Activated CD4-positive, alpha-beta T cell treated with anti-CD3 and anti-CD28 coated beads, Interleukin-2, amount 50 U/mL, for 16 hours (primary cell): ENCODE results near the gene ZNF648.
"Not testable (repeated sequence)": the region's sequence is repeated elsewhere in the genome, so short reads cannot be mapped to it uniquely, and the experiment has no call there.

Experiments used
- DNase-seq: peaks from one replicate; pipeline ENCODE4 v3.0.0-alpha.2; 2020

ZNF648 gene

GRCh38 chr1:182069028-182069466, 7.5 kb upstream of the ZNF648 start:
- peak; percentile 43 for DNase-seq

- no peak for DNase-seq
Observed at GRCh38 chr1:182066934-182067333, 5.4 kb upstream of the ZNF648 start.

DNA sequence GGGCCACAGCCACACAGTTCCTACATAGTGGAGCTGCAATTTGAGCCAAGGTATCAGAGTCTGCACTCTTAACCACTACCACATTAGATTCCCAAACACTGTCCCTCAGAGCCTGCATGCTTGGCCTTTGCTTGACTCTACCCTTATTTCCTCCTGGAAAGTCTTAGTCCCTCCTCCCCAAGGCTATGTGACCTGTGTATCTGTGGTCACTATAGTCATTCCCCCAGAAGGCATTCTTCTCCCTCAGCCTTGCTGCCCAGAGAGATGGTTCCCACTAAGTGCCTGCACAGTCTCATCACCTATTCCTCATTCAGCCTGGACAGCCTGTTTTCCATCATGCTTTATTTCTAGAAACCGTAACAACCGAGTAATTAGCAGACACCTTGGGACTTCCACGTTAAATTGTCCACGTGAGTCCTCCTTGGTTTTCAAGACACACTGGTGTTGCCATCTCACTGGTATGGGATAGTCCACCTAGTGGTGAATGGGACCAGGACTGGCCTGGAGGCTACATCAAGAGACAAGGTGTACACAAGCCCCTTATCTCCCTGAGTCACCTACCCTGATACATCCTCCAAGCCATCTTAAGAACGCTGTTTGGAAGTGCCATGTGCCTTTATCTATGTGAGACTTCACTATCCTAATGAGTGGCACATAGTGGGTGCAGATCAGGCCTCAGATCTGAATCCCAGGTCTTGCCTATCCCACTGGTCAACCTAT, 3.8 kb upstream of the ZNF648 start:
- no peak for DNase-seq

- no peak for DNase-seq
Observed at GRCh38 chr1:182064611-182065010, 3.1 kb upstream of the ZNF648 start.

GRCh38 chr1:182062223-182062622, 711 bp upstream of the ZNF648 start:
- DNase-seq = no peak

GRCh38 chr1:182060877-182061276, 635 bp downstream of the ZNF648 start:
- no peak for DNase-seq

GRCh38 chr1:182059936-182060335, 1.6 kb downstream of the ZNF648 start:
- DNase-seq = no peak

- no peak for DNase-seq
Observed at GRCh38 chr1:182056601-182057366, 4.7 kb downstream of the ZNF648 start.

DNA sequence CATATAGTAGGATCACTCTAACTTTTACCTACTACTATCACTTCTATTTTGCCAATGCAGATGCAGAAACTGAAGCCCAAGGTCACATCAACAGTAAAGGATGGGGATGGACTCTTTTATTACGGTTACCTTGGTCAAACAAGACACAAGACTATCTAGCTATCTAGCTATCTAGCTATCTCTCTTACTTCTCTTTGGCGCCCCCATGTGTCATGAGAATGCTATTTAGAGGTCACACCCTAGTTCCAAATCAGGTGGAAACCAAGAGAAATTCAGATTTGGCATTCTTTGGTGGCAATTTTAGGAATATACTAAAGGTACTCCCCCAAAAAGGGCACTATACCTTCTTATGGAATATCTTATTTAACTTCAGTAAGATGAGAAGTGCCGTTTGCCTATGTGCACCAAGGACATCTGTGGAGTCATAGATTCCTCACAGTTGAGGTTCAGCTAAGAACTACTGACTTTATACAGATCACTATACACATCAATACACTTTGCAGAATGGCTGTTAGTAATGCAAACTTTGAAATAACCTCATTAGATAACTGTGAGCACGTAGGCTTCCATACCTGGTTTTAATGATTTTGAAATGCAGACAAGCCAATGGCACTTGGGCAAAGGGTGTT, 6.7 kb downstream of the ZNF648 start:
- peak; percentile 53 for DNase-seq

GRCh38 chr1:182052355-182052754, 9.2 kb downstream of the ZNF648 start:
- no peak for DNase-seq

GRCh38 chr1:182051938-182052337, 9.6 kb downstream of the ZNF648 start:
- peak; percentile 3 for DNase-seq

- DNase-seq = no peak
Observed at GRCh38 chr1:182050481-182051448, 10.7 kb downstream of the ZNF648 start.

DNA sequence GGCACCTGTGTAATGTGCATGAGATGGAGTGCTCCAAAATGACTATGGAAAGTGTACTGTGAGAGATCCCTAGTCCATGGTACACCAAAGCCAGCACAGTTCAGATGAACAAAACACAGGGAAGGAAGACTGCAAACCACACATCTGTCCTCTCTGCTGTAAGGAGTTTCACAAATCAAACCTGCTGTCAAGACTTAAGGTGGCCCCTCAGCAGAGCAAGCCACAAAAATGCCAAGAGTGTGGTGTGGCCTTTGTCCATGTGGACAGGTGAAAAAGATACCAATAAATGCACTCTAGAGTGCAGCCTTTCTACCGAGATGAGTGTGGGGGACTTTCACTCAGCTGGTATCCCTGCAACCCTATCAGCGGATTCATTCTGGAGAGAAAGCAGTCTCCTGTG, 12.9 kb downstream of the ZNF648 start:
- no peak for DNase-seq

- peak; percentile 49 for DNase-seq
Observed at GRCh38 chr1:182046763-182047162, 14.7 kb downstream of the ZNF648 start.

GRCh38 chr1:182045481-182045880, 16.0 kb downstream of the ZNF648 start:
- DNase-seq = not testable (repeated sequence)

DNA sequence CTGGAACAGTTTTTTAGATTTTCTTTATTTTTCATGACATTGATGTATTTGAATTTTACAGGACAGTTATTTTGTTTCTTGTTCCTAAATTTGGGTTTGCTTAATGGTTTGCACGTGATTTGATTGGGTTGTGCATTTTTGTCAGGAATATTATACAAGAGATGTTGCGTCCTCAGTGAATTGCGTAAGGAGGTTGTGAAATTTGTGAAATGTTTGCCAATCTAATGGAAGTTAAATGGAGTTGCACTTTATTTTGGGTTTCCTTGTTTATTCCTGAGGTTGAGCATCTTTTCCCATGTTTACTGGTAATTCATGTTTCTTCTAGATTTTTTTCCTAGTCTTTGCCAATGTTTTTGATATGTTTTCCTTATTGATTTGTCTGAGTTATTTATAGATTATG, 19.9 kb downstream of the ZNF648 start:
- DNase-seq = no peak

- no peak for DNase-seq
Observed at GRCh38 chr1:182038220-182038619, 23.3 kb downstream of the ZNF648 start.

DNA sequence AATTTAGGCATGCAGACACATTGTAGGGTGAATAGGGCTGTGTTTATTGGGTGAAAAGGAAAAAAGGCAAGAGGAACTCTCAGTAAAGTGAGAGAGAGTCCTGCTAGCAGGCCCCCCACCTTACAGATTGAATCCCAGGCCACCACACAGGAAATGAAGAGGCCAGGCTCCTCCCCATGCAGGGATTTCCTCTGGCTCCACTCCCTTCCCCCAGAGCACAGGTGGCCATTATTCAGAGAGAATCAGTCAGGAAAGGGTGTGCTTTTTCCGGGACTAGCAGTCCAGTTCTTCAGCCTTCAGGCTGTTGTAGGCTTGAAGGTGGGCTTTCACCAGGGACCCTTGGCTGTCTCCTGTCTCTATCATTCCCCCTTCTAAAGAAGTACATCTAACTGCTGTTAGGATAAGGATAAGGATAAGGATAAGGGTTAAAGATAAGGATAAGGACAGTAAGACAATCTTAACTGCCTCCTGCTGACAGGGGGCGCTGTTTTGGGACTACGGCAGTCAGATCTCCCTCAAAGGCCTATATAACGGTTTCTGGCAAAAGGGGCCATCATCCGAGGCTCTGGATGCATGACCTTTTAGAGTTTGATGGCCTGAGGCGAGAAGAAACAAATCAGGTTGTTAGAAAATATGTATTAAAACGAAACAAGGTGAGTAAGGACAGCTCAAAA, 26.3 kb downstream of the ZNF648 start:
- DNase-seq = no peak

- no peak for DNase-seq
Observed at GRCh38 chr1:182032251-182032650, 29.3 kb downstream of the ZNF648 start.

- peak; percentile 98 for DNase-seq
Observed at GRCh38 chr1:182029379-182030331, 31.9 kb downstream of the ZNF648 start.

DNA sequence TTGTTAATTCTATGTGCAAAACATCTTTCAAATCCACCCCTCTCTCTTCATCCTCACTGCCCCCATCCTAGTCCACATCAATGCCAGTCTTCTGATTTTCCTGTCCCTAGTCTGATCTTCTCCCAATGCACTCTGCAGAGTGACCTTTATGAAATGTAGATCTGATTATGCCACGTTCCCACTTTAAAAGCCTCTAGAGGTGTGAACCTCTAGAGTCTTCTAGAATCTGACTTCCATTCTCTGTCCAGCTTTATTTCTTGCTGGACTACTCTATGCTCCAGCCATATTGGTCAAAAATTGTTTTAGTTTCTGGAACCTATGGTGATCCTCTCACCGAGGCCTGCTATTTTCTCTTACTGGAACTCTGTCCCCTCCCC, 32.5 kb downstream of the ZNF648 start:
- DNase-seq = no peak
